Muscle of arm (tissue), 12 donors: Measurements from ENCODE around the gene STX1A. TPM values are rescaled to one million over a fixed set of nuclear protein-coding genes. Genes with fewer than 3 reads are reported as not detected.

Experiments
- DNase-seq: peaks from one replicate; pipeline ENCODE4 v3.0.0-alpha.2; 2013
- polyA plus RNA-seq, 12 donors: library from polyadenylated mRNA; unstranded; fragments of 120-200 nt; gene quantifications; one replicate each; pipeline ENCODE4 v1.2.1, GENCODE V29; 2013; ENCODE audit not compliant: insufficient read length in 12 of 12

Gene STX1A
- polyA plus RNA-seq, 12 donors = 6.2 to 13.1 (median 10.7) TPM; not detected in 1

DNA sequence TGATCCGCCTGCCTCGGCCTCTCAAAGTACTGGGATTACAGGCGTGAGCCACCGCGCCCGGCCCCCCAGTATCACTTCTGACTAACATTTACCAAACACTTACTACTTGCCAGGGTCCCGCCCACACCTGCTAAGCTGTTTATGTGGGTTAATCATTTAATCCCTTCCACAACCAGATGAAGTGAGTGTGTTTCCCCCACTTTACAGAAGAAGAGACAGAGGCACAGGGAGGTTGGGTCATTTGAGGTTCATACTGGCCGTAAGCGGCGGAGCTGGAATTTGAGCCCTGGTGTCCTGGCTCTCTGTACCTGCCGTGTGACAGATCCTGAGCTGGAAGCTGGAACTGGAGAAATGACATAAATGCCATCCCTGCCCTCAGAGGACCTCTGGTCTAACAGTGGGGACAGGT, 66.9 kb downstream of the STX1A start:
- DNase-seq = no peak

DNA sequence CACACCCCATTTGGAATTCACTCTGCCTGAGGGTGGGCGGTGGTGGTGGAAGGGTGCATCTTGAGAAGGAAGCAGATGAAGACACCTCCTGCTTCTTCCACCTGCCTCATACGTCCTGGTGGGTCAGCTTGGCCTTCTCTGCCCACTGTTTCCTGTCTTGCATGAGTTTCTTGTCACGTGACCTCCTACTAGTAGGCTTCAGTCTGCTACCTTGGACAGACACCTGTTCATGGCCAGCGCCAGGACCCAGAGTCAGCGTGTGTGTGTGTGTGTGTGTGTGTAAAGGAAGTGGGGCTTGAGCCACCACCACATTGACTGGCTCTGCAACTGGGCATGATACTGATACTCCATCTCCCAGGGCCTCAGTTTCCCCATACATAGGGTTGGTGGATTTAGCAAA, 68.9 kb downstream of the STX1A start:
- no peak for DNase-seq

DNA sequence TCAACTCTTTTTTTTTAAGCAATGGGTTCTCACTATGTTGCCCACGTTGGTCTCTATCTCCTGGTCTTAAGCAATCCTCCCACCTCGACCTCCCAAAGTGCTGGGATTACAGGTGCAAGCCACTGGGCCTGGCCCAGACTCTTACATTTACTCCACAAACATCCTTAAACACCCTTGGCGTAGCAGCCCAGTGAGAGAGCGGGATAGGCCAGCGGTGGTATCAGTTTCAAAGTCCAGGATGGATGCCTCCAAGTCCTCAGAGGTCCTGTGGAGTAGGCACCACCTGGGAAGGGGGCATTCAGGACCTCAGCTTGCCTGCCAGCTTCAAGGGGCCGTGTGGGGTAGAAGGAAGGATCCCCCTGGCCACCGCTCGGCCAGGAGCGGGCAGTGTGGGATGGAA, 69.9 kb downstream of the STX1A start:
- DNase-seq = no peak

Other genes starting within 250 kb of the STX1A start
- gene BAZ1B, start 197.4 kb downstream of the STX1A start, polyA plus RNA-seq = 10 to 100 TPM in 11 of 12 donors, not detected in 1; 48.5 to 62.8 (median 55.3) TPM
- gene BCL7B, start 162.0 kb downstream of the STX1A start, polyA plus RNA-seq = 10 to 100 TPM in 11 of 12 donors, not detected in 1; 26.7 to 61.0 (median 32.3) TPM
- gene TBL2, start 141.1 kb downstream of the STX1A start, polyA plus RNA-seq = 10 to 100 TPM in 11 of 12 donors, not detected in 1; 21.6 to 48.7 (median 26.5) TPM
- gene MLXIPL, start 95.1 kb downstream of the STX1A start, polyA plus RNA-seq = 10 to 100 TPM in 1 of 12 donors, 1 to 10 TPM in 1, under 1 TPM in 9, not detected in 1; 0.06 to 27.3 (median 0.28) TPM
- gene VPS37D, start 51.8 kb downstream of the STX1A start, polyA plus RNA-seq = 1 to 10 TPM in 10 of 12 donors, not detected in 2; 1.6 to 4.2 (median 2.2) TPM
- 10 to 100 TPM in 1 of 12 donors, 1 to 10 TPM in 10, not detected in 1; 4.9 to 11.3 (median 6.5) TPM for gene DNAJC30, start 36.2 kb downstream of the STX1A start, polyA plus RNA-seq
- gene BUD23, start 36.1 kb downstream of the STX1A start, polyA plus RNA-seq = 10 to 100 TPM in 11 of 12 donors, not detected in 1; 44.7 to 83.4 (median 68.9) TPM
- gene ABHD11, start 19.1 kb upstream of the STX1A start, polyA plus RNA-seq = 10 to 100 TPM in 8 of 12 donors, 1 to 10 TPM in 3, not detected in 1; 8.4 to 47.3 (median 10.5) TPM
- 10 to 100 TPM in 1 of 12 donors, under 1 TPM in 6, not detected in 5; 0.19 to 14.9 (median 0.38) TPM for gene CLDN3, start 50.6 kb upstream of the STX1A start, polyA plus RNA-seq
- 100 to 1,000 TPM in 1 of 12 donors, 10 to 100 TPM in 2, 1 to 10 TPM in 1, under 1 TPM in 7, not detected in 1; 0.30 to 105 (median 0.88) TPM for gene CLDN4, start 111.3 kb upstream of the STX1A start, polyA plus RNA-seq
- 1 to 10 TPM in 7 of 12 donors, under 1 TPM in 3, not detected in 2; 0.49 to 3.1 (median 1.7) TPM for gene METTL27, start 122.8 kb upstream of the STX1A start, polyA plus RNA-seq
- not detected for gene TMEM270, start 141.5 kb upstream of the STX1A start, polyA plus RNA-seq